ENCODE measurements around the gene RALGAPA2.

DNA sequence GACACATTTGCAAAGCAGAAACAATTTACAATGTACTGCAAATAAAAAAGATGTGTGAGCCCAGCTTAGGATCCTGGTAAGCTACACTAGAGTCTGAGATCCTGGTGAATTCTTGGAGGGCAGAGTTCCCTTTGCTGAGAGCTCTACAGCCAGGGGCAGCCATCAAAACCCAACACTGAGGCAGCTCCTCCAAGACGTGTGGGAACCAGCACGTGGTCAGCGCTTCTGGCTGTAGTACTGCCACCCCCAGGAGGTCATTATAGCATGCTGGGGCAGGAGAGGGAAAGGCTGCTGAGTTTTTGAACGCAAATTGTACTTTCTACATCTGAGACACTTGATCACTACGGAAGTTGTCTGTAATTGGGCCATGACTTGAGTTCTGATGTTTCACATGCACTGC is 213.0 kb downstream of the RALGAPA2 start:
- TF ChIP-seq, protein P1, sequence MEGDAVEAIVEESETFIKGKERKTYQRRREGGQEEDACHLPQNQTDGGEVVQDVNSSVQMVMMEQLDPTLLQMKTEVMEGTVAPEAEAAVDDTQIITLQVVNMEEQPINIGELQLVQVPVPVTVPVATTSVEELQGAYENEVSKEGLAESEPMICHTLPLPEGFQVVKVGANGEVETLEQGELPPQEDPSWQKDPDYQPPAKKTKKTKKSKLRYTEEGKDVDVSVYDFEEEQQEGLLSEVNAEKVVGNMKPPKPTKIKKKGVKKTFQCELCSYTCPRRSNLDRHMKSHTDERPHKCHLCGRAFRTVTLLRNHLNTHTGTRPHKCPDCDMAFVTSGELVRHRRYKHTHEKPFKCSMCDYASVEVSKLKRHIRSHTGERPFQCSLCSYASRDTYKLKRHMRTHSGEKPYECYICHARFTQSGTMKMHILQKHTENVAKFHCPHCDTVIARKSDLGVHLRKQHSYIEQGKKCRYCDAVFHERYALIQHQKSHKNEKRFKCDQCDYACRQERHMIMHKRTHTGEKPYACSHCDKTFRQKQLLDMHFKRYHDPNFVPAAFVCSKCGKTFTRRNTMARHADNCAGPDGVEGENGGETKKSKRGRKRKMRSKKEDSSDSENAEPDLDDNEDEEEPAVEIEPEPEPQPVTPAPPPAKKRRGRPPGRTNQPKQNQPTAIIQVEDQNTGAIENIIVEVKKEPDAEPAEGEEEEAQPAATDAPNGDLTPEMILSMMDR (IDR thresholded peaks at IDR 0.05): no peak
- no peak for TF ChIP-seq POLR2A (IDR thresholded peaks at IDR 0.05)
